ENCODE results near the gene ACKR1.

ACKR1 gene

DNA sequence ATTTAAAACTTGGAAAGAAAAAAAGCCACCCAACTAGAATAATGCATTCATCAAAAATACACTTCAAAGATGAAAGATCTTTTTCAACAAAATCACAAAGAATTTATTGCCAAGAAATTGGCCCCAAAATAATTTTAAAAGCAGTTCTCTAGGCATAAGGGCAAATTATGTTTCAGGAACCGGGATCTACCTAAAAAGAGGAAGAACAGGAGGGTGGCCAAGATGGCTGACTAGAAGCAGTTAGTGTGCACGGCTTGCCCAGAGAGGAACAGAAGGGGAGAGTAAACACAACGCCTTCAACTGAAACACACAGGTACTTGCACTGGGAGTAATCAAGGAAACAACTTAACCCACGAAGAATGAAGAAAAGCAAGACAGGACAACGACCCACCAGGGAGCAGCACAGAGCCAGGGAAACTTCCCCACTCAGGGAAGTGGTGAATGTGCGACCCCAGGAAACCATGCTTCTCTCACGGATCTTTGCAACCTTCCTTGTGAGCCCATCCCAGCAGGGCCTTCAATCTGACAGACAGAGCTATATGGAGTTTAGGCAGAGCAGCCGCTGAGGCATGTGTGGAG lies 46.1 kb downstream of the ACKR1 start:
- no peaks in the 10 kb centered on the region for H3K36me3 ChIP-seq (ENCODE audit: control insufficient read depth, insufficient read depth, low read length)
- no peak overlapping the region for H3K4me3 ChIP-seq (ENCODE audit: insufficient read depth, low read depth, low read length)
- no peak overlapping the region for H3K27ac ChIP-seq (ENCODE audit: insufficient read depth, low read depth, low read length, poor library complexity, severe bottlenecking)
- 78 to 83% methylated on average over 8 of the region's 8 CpGs for WGBS, 2 experiments
- H3K27me3 ChIP-seq (ENCODE audit: control insufficient read depth, insufficient read depth, low read length, poor library complexity, severe bottlenecking) = no peaks in the 10 kb centered on the region
- no peaks in the 10 kb centered on the region for H3K4me1 ChIP-seq (ENCODE audit: control insufficient read depth, insufficient read depth, low read length)
- H3K9me3 ChIP-seq (ENCODE audit: control insufficient read depth, low read length) = no peaks in the 10 kb centered on the region
